Smooth muscle cell of the brain vasculature (primary cell): ENCODE results near the gene TRPC4AP.

Experiments
- DNase-seq: peaks from one replicate; pipeline ENCODE4 v3.0.0-alpha.2; 2012; ENCODE audit warnings: low read depth, low spot score

Gene TRPC4AP

GRCh38 chr20:35002426-35003210, 90.0 kb downstream of the TRPC4AP start:
- no peak for DNase-seq

DNA sequence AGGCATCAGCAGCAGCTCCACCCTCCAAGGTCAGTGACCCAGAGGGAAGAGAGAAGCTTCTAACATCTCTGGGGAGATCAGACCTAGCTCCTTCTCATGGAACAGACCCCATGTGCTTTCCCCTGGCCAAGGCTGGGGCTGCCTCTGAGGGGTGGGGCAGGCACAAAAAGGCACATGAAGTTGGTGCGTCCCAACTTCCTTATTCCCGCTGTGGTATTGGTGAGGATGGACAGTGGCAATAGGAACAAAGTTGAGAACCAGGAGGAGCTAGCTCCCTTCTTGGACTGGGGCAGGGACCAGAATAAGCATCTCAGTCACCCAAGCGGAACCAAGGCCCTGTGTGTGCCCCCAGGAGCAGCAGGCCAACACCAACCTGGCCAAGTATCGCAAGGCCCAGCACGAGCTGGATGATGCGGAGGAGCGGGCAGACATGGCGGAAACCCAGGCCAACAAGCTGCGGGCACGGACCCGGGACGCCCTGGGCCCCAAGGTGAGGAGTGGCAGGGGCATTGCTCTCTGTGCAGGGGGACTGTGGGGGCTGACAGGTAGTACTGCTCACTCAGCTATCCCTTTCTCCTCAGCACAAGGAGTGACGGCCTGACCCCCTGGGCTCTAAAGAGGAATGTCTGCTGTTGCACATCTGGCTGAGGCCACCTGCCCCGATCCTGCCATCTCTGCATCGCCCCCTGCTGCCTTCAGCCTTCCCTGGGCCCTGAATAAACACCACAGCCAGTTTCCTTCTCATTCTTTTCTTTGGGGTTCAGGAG, 90.8 kb downstream of the TRPC4AP start:
- DNase-seq: no peak

GRCh38 chr20:35000922-35001595, 91.5 kb downstream of the TRPC4AP start:
- DNase-seq: no peak

DNA sequence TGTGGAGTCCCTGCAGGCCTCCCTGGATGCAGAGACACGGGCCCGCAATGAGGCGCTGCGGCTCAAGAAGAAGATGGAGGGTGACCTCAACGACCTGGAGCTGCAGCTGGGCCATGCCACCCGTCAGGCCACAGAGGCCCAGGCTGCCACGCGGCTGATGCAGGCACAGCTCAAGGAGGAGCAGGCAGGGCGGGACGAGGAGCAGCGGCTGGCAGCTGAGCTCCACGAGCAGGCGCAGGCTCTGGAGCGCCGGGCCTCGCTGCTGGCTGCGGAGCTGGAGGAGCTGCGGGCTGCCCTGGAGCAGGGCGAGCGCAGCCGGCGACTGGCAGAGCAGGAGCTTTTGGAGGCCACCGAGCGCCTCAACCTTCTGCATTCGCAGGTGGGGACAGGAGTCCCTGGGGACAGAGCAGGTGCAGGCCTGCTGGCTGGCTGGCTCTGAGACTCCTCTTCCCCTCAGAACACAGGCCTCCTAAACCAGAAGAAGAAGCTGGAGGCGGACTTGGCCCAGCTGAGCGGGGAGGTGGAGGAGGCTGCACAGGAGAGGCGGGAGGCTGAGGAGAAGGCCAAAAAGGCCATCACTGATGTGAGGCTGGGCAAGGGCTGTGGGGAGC, 92.2 kb downstream of the TRPC4AP start:
- no peak for DNase-seq

DNA sequence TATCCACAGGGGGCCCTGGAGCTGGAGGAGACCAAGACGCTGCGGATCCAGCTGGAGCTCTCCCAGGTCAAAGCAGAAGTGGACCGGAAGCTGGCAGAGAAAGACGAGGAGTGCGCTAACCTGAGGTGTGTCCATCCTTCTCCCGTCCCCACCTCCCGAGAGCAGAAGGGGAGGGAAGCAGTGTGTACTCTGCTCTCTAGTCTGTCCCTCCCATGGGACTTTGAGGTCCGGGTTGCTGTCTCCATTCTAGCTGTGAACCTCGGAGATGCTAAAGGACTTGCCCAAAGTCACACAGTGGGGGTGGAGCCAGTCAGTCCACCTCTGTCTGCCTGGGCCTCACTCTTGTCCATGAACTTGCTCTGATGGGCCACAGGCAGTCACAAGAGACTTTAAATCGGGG, 92.8 kb downstream of the TRPC4AP start:
- no peak for DNase-seq

GRCh38 chr20:34999021-34999451, 93.6 kb downstream of the TRPC4AP start:
- no peak for DNase-seq

DNA sequence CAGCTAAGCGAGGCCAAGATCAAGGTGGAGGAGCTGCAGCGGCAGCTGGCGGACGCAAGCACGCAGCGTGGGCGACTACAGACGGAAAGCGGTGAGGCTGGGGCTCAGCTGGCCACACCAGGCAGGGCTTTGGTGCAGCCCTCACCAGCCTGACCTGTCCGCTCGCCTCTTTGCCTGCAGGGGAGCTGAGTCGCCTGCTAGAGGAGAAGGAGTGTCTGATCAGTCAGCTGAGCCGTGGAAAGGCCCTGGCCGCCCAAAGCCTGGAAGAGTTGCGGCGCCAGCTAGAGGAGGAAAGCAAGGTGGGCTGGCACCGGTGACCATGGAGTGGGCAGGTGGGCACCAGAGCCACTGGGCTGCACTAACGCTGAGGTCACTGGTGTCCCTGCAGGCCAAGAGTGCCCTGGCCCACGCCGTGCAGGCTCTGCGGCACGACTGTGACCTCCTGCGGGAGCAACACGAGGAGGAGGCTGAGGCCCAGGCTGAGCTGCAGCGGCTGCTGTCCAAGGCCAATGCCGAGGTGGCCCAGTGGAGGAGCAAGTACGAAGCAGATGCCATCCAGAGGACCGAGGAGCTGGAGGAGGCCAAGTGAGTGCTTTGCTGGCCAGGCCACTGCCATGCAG, 94.2 kb downstream of the TRPC4AP start:
- no peak for DNase-seq

- no peak for DNase-seq
These were observed 94.8 kb downstream of the TRPC4AP start for GRCh38 chr20:34997774-34998173.

- no peak for DNase-seq
These were observed 95.5 kb downstream of the TRPC4AP start for GRCh38 chr20:34997131-34997561.

DNA sequence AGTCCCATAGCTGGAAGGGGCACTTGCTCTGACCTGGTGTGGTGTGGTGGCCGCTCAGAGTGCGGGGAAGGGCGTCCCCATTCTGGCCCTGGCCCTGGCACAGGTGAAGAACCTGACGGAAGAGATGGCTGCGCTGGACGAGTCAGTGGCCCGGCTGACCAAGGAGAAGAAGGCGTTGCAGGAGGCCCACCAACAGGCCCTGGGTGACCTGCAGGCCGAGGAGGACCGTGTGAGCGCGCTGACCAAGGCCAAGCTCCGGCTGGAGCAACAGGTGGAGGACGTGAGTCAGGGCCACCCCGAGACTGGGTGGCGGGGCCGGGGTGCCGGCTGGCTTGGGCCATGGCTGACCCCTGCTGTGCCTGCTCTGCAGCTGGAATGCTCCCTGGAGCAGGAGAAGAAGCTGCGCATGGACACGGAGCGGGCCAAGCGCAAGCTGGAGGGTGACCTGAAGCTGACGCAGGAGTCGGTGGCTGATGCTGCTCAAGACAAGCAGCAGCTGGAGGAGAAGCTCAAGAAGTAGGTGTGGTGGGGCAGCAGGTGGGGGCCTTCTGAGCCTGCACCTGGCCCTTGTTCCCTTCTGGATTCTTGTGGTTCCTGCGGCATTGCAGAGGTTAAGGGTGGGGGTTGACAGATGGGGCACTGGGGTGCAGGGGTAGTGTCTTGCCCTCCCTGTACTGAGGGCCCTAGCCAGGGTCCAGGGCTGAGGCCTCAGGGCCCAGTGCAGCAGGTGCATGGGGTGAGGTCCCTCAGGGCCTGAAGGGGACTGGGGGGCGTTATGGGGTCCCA, 96.2 kb downstream of the TRPC4AP start:
- no peak for DNase-seq

- DNase-seq: no peak
These were observed 96.9 kb downstream of the TRPC4AP start for GRCh38 chr20:34995696-34996095.

- no peak for DNase-seq
These were observed 97.4 kb downstream of the TRPC4AP start for GRCh38 chr20:34995192-34995591.

DNA sequence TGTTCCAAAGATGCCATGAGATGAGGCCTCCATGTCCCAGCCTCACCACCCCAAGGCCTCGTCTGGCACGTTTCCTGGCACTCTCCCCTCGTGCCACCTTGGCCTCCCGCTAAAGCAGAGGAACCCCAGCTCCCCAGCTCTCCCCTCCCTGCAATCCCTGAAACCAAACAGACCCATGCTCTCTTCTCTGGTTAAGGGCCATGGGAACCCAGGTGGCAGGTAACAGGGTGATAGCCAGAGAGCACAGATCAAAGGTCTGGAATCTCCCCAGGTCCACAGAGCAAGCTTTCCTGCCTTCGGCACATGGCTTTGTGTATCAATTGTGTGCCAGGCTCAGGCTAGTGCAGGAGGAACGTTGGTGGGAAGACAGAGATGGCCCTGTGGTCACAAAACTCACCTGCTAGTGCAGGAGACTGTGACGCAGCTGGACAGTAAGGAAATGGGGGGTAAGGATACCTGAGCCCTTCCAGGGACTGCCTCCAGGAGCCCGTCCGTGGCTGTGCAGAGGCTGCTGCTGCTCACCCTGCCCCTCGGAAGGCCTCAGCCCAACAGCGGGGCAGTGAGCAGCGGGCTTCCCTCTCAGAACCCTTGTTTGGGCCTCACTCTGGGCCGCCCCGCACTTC, 98.0 kb downstream of the TRPC4AP start:
- no peak for DNase-seq

- DNase-seq: no peak
These were observed 98.6 kb downstream of the TRPC4AP start for GRCh38 chr20:34993941-34994508.

- no peak for DNase-seq
These were observed 99.7 kb downstream of the TRPC4AP start for GRCh38 chr20:34992751-34993417.

- no peak for DNase-seq
These were observed 101.9 kb downstream of the TRPC4AP start for GRCh38 chr20:34990661-34991214.

GRCh38 chr20:34990231-34990630, 102.4 kb downstream of the TRPC4AP start:
- DNase-seq: no peak

DNA sequence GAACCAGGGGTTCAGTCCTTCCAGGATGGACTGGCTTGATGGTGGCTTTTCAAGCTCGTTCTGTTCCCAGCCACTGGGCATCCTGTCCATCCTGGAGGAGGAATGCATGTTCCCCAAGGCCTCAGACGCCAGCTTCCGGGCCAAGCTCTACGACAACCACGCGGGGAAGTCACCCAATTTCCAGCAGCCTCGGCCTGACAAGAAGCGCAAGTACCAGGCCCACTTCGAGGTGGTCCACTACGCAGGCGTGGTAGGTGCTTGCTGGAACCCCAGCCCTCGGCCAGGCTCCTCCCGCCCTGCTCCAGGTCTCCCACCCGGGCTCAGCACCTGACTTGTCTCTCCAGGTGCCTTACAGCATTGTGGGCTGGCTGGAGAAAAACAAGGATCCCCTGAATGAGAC, 102.9 kb downstream of the TRPC4AP start:
- DNase-seq: no peak

GRCh38 chr20:34989118-34989517, 103.5 kb downstream of the TRPC4AP start:
- DNase-seq: no peak
